Stimulated activated effector memory CD8-positive, alpha-beta T cell treated with anti-CD3 and anti-CD28 coated beads, Interleukin-12 subunit alpha, Interleukin-12 subunit beta, amount 100 ng/mL, for 72 hours (primary cell): ENCODE data around the gene PPP1R14D.

ENCODE experiments used
- ATAC-seq: fragments of 150-1000 bp; cut with Tn5 transposase; 2 replicates; pipeline ENCODE4 v1.10.0; 2021
- DNase-seq, 2 donors: peaks; one replicate each; pipeline ENCODE4 v3.0.0; 2021 to 2022; ENCODE audit warnings: low spot score in 2 of 2
- H3K27ac Mint-ChIP-seq: one replicate; pipeline ENCODE4 v1.8.0; 2022; ENCODE audit warnings: mild to moderate bottlenecking, mixed read lengths
- H3K36me3 Mint-ChIP-seq: one replicate; pipeline ENCODE4 v1.8.0; 2022; ENCODE audit warnings: mild to moderate bottlenecking, mixed read lengths
- H3K4me1 Mint-ChIP-seq: one replicate; pipeline ENCODE4 v1.8.0; 2022; ENCODE audit warnings: mixed read lengths
- H3K4me3 Mint-ChIP-seq: one replicate; pipeline ENCODE4 v1.8.0; 2022; ENCODE audit warnings: mild to moderate bottlenecking, mixed read lengths
- H3K9me3 Mint-ChIP-seq: one replicate; pipeline ENCODE4 v1.8.0; 2022; ENCODE audit warnings: mixed read lengths

PPP1R14D gene

GRCh38 chr15:40841741-40842140, 13.2 kb upstream of the PPP1R14D start:
- H3K36me3 Mint-ChIP-seq, result peaks cover 6% of the 10 kb centered on the region
- H3K27ac Mint-ChIP-seq, result no peak overlapping the region
- no peak for ATAC-seq
- H3K9me3 Mint-ChIP-seq, result no peaks in the 10 kb centered on the region
- H3K4me1 Mint-ChIP-seq, result peaks cover 6% of the 10 kb centered on the region
- no peak overlapping the region for H3K4me3 Mint-ChIP-seq
- DNase-seq, result no peak

- H3K4me3 Mint-ChIP-seq, result no peak overlapping the region
- ATAC-seq (no peak), DNase-seq (no peak)
- H3K27ac Mint-ChIP-seq, result no peak overlapping the region
- H3K4me1 Mint-ChIP-seq, result no peaks in the 10 kb centered on the region
- H3K9me3 Mint-ChIP-seq, result no peaks in the 10 kb centered on the region
- no peaks in the 10 kb centered on the region for H3K36me3 Mint-ChIP-seq
These were observed 10.2 kb upstream of the PPP1R14D start for GRCh38 chr15:40838756-40839155.

GRCh38 chr15:40836020-40836419, 7.5 kb upstream of the PPP1R14D start:
- no peak for DNase-seq
- Mint-ChIP-seq H3K4me3 (no peak overlapping the region), H3K4me1 (no peaks in the 10 kb centered on the region), H3K27ac (no peak overlapping the region), H3K36me3 (no peaks in the 10 kb centered on the region), H3K9me3 (no peaks in the 10 kb centered on the region)
- ATAC-seq, result no peak

DNA sequence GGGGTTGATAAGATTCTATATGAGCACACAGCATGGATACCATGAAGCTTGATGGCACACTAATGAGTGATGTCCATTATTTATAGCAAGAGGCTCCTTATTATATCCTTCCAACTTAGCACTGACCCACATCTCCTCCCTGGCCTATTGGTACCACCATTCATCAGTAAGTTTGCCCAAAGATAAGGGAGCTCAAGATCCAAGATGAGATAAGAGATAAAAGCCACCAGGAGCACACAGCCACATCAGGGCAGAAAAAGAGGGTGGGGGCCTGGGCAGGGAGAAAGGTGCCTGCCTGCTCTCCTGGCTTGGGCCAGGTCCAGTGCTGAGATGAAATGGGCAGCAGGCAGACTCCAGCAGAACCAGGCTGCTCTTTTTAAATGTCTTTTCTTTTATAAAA, 4.4 kb upstream of the PPP1R14D start:
- no peaks in the 10 kb centered on the region for H3K36me3 Mint-ChIP-seq
- no peak for ATAC-seq
- no peak overlapping the region for H3K4me3 Mint-ChIP-seq
- H3K4me1 Mint-ChIP-seq, result no peaks in the 10 kb centered on the region
- no peak overlapping the region for H3K27ac Mint-ChIP-seq
- DNase-seq, result no peak
- H3K9me3 Mint-ChIP-seq, result no peaks in the 10 kb centered on the region

DNA sequence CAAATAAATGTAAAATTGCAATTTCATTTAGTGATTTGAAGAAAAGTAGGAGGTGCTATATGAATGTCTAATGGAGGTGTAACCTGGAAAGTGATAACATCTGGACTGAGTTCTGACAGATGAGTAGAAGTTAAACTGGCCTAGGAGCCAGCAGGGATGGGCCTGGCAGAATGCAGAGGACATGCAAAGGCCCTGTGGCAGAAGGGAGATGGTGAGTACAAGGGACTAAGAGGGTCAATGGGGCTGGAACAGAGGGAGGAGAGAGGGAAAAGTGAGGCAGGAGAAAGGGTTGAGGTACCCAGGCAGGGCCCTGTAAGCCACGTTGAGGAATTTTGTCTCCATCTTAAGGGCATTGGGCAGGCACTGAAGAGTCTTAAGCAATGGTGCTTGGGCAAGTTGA, 3.4 kb upstream of the PPP1R14D start:
- ATAC-seq, result no peak

DNA sequence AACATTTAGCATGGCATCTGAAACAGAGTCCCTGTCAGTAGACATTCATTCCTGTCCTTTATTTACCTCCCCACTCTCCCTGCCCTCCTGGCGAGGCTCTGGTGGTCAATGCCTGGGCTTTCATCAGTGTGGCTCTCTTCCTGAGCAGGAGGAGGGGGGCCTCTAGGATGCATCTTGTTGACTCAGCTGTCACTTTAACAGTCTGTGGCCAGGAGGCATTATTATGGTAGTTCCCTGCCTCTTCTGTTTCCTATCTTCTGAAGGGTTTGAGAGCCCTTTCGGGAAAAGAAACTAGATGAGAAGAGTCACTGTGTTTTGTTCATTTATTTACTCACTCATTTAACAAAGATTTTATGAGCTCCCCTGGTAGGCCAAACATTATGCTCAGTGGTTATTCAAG, 2.4 kb upstream of the PPP1R14D start:
- Mint-ChIP-seq H3K4me1 (no peaks in the 10 kb centered on the region), H3K36me3 (no peaks in the 10 kb centered on the region), H3K4me3 (no peak overlapping the region), H3K27ac (no peak overlapping the region), H3K9me3 (no peaks in the 10 kb centered on the region)
- ATAC-seq, result no peak
- no peak for DNase-seq

More for the DNA sequence above, 3.4 kb upstream of the PPP1R14D start:
- no peaks in the 10 kb centered on the region for H3K36me3 Mint-ChIP-seq
- no peak overlapping the region for H3K27ac Mint-ChIP-seq
- H3K9me3 Mint-ChIP-seq, result no peaks in the 10 kb centered on the region
- DNase-seq, result no peak
- H3K4me3 Mint-ChIP-seq, result no peak overlapping the region
- H3K4me1 Mint-ChIP-seq, result no peaks in the 10 kb centered on the region

GRCh38 chr15:40829115-40829514, 607 bp upstream of the PPP1R14D start:
- DNase-seq (no peak), ATAC-seq (peak; percentile 11)
- Mint-ChIP-seq H3K4me3 (no peak overlapping the region), H3K27ac (no peak overlapping the region), H3K9me3 (no peaks in the 10 kb centered on the region), H3K4me1 (no peaks in the 10 kb centered on the region), H3K36me3 (no peaks in the 10 kb centered on the region)

- H3K4me3 Mint-ChIP-seq, result no peak overlapping the region
These were observed 2.0 kb downstream of the PPP1R14D start for GRCh38 chr15:40826423-40827075.

DNA sequence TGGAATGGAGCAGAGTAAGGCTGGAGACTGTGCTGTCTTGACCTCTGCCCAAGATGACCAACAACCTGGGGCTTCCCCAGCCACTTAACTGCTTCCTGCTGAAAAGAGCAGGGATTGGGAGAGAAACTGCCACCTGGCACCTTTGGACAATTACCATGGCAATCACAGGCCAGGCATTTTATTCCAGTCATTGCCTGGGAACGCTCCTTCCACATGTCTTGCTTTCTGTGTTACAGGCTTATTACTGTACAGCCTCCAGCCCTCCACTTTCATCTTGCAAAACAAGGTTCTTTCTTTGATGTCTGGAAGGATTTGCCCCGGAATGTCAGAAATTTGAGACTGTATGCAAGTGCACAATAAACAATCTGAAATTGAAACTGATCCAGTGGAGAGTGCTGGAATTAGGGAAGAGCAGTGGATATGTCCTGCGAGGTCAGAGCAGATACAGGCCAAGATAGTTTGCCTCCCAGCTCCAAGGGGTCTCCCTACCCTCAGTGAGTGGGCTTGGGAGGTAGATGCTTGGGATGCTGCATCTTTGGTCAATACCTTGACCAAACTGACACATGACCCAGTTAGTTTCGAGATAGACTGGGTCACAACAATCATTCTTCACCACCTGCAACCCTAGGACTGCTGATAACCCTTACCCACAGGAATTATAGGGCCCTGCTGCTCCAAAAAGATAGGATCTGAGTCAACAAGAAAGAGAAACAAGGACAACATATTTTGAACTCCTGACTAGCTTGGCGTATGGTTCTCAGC, 2.7 kb downstream of the PPP1R14D start:
- no peak overlapping the region for H3K27ac Mint-ChIP-seq
- H3K4me1 Mint-ChIP-seq, result no peaks in the 10 kb centered on the region
- ATAC-seq, result no peak
- H3K9me3 Mint-ChIP-seq, result no peaks in the 10 kb centered on the region
- no peaks in the 10 kb centered on the region for H3K36me3 Mint-ChIP-seq
- DNase-seq, result no peak
- no peak overlapping the region for H3K4me3 Mint-ChIP-seq

More at GRCh38 chr15:40826423-40827075, 2.0 kb downstream of the PPP1R14D start:
- no peaks in the 10 kb centered on the region for H3K4me1 Mint-ChIP-seq
- DNase-seq, result no peak
- ATAC-seq, result no peak
- no peak overlapping the region for H3K27ac Mint-ChIP-seq
- H3K36me3 Mint-ChIP-seq, result no peaks in the 10 kb centered on the region
- no peaks in the 10 kb centered on the region for H3K9me3 Mint-ChIP-seq

DNA sequence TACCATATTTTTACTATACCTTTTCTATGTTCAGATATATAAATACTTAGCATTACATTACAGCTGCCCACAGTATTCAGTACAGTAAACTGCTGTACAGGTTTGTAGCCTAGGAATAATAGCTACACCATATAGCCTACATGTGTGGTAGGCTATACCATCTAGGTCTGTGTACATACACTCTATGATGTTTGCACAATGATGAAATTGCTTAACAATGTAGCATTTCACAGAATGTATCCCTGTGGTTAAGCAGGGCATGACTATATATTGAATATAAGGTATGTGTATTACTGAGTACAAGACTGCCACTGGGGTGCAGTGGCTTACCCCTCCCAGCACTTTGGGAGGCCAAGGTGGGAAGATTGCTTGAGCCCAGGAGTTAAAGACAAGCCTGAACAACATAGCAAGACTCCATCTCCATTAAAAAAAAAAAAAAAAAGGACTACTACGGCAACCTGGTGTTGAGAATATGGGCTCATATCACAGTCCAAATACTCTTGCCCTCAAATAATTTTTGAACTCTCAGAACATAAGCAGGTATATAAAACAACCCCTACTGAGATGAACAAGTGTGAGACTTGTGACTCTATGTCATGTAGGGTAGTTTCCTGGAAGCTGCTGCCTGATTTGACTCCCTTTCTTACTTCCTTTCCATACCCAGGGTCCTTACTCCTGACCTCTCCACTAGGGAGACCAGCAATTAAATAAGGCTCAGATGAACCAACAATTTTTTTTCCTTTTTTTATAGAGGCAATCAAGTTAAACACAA, 4.8 kb downstream of the PPP1R14D start:
- Mint-ChIP-seq H3K9me3 (no peaks in the 10 kb centered on the region), H3K36me3 (no peaks in the 10 kb centered on the region), H3K27ac (no peak overlapping the region), H3K4me1 (no peaks in the 10 kb centered on the region), H3K4me3 (no peak overlapping the region)
- peak; percentile 75 for ATAC-seq
- no peak for DNase-seq

- H3K4me1 Mint-ChIP-seq, result no peaks in the 10 kb centered on the region
- no peaks in the 10 kb centered on the region for H3K9me3 Mint-ChIP-seq
- no peaks in the 10 kb centered on the region for H3K36me3 Mint-ChIP-seq
- ATAC-seq (no peak), DNase-seq (no peak)
- no peak overlapping the region for H3K4me3 Mint-ChIP-seq
- H3K27ac Mint-ChIP-seq, result no peak overlapping the region
These were observed 7.3 kb downstream of the PPP1R14D start for GRCh38 chr15:40821195-40821594.

- DNase-seq (no peak), ATAC-seq (no peak)
- no peak overlapping the region for H3K27ac Mint-ChIP-seq
- H3K4me3 Mint-ChIP-seq, result no peak overlapping the region
- H3K36me3 Mint-ChIP-seq, result no peaks in the 10 kb centered on the region
- H3K4me1 Mint-ChIP-seq, result no peaks in the 10 kb centered on the region
- H3K9me3 Mint-ChIP-seq, result no peaks in the 10 kb centered on the region
These were observed 9.5 kb downstream of the PPP1R14D start for GRCh38 chr15:40819048-40819447.

DNA sequence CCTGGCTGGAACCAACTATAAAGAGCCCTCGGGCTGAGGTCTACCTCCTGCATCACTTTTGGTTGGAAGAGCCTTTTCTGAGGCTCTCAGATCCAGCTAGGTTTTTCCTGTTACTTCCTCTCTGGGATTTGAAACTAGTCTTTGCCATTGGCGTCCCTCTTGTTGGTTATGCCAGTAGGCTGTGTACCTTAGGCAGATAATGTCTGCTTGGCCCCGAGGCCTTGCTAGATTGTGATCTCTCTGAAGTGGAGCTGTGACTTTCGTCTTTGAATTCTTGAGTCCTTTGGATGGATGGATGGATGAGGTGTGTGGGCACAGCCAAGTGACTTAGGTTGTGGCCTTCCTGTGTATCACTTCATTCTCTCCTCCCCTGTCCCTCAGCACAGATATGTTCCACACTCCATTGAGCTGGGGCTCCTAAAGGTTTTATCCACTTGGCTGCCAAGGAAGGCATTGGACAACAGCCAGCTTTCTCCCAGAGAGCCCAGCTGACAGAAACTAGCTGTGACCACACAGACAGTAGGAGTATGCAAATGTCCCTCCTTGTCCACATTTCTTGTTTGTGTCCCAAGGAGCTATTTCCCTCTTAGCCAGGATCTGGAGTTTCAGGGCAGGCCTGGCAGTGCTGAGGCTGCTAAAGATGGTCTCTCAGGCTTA, 13.3 kb downstream of the PPP1R14D start:
- H3K9me3 Mint-ChIP-seq, result no peaks in the 10 kb centered on the region
- H3K27ac Mint-ChIP-seq, result no peak overlapping the region
- H3K4me1 Mint-ChIP-seq, result no peaks in the 10 kb centered on the region
- peaks cover 20% of the 10 kb centered on the region for H3K36me3 Mint-ChIP-seq
- ATAC-seq (no peak), DNase-seq (no peak)
- H3K4me3 Mint-ChIP-seq, result no peak overlapping the region

- no peak overlapping the region for H3K4me3 Mint-ChIP-seq
- H3K36me3 Mint-ChIP-seq, result peaks cover 25% of the 10 kb centered on the region
- H3K27ac Mint-ChIP-seq, result peak overlapping the region; percentile 89
These were observed 15.6 kb downstream of the PPP1R14D start for GRCh38 chr15:40812721-40813425.

More at GRCh38 chr15:40812721-40813425, 15.6 kb downstream of the PPP1R14D start:
- DNase-seq (no peak), ATAC-seq (no peak)
- Mint-ChIP-seq H3K4me1 (peaks cover 15% of the 10 kb centered on the region), H3K9me3 (no peaks in the 10 kb centered on the region)
